HG03103 (cell line): ENCODE data around the gene KIAA0513.

Experiments used
- ATAC-seq: cut with Tn5 transposase; IDR thresholded peaks from one replicate; pipeline ENCODE4 v1.9.1; 2021; ENCODE audit warnings: low read depth; ENCODE audit not compliant: unreplicated experiment

KIAA0513 gene

GRCh38 chr16:85128079-85128837 lies 100.7 kb downstream of the KIAA0513 start:
- no peak for ATAC-seq

GRCh38 chr16:85129876-85130704 lies 102.5 kb downstream of the KIAA0513 start:
- no peak for ATAC-seq

GRCh38 chr16:85130705-85131028 lies 103.1 kb downstream of the KIAA0513 start:
- ATAC-seq = no peak

GRCh38 chr16:85132456-85133289 lies 105.1 kb downstream of the KIAA0513 start:
- ATAC-seq = no peak

- ATAC-seq = no peak
These were observed 105.7 kb downstream of the KIAA0513 start for GRCh38 chr16:85133290-85133599.

- no peak for ATAC-seq
These were observed 106.6 kb downstream of the KIAA0513 start for GRCh38 chr16:85134076-85134788.

- no peak for ATAC-seq
These were observed 107.2 kb downstream of the KIAA0513 start for GRCh38 chr16:85134789-85135142.

- ATAC-seq = no peak
These were observed 108.7 kb downstream of the KIAA0513 start for GRCh38 chr16:85136213-85136701.

GRCh38 chr16:85136702-85137322 lies 109.2 kb downstream of the KIAA0513 start:
- no peak for ATAC-seq

- ATAC-seq = no peak
These were observed 109.9 kb downstream of the KIAA0513 start for GRCh38 chr16:85137323-85138072.

- no peak for ATAC-seq
These were observed 110.7 kb downstream of the KIAA0513 start for GRCh38 chr16:85138073-85138824.

GRCh38 chr16:85138825-85139627 lies 111.4 kb downstream of the KIAA0513 start:
- ATAC-seq = no peak

GRCh38 chr16:85139881-85140339 lies 112.3 kb downstream of the KIAA0513 start:
- ATAC-seq = no peak

GRCh38 chr16:85140455-85141012 lies 112.9 kb downstream of the KIAA0513 start:
- no peak for ATAC-seq

- no peak for ATAC-seq
These were observed 114.0 kb downstream of the KIAA0513 start for GRCh38 chr16:85141491-85142128.

GRCh38 chr16:85142129-85142513 lies 114.5 kb downstream of the KIAA0513 start:
- no peak for ATAC-seq

- no peak for ATAC-seq
These were observed 115.2 kb downstream of the KIAA0513 start for GRCh38 chr16:85142771-85143211.
